Stimulated activated CD4-positive, alpha-beta T cell treated with anti-CD3 and anti-CD28 coated beads, Interleukin-4, amount 100 ng/mL, for 48 hours (primary cell): ENCODE results near the gene HSD17B3.
"Not testable (repeated sequence)": the region's sequence is repeated elsewhere in the genome, so short reads cannot be mapped to it uniquely, and the experiment has no call there.

Experiments used
- DNase-seq, 2 donors: peaks; one replicate each; pipeline ENCODE4 v3.0.0-alpha.2; 2020; ENCODE audit warnings: low read depth in 2 of 2

HSD17B3 gene

GRCh38 chr9:96236337-96236736 lies 65.6 kb downstream of the HSD17B3 start:
- not testable (repeated sequence) for DNase-seq

GRCh38 chr9:96232539-96233241 lies 69.3 kb downstream of the HSD17B3 start:
- peak in 1 of 2 donors; percentile 21 for DNase-seq

GRCh38 chr9:96232164-96232538 lies 69.8 kb downstream of the HSD17B3 start:
- no peak for DNase-seq

- DNase-seq: no peak
Observed at GRCh38 chr9:96230002-96230401, 72.0 kb downstream of the HSD17B3 start.

- DNase-seq: no peak
Observed at GRCh38 chr9:96222132-96222531, 79.8 kb downstream of the HSD17B3 start.

- no peak for DNase-seq
Observed at GRCh38 chr9:96219900-96220257, 82.1 kb downstream of the HSD17B3 start.

GRCh38 chr9:96219026-96219899 lies 82.7 kb downstream of the HSD17B3 start:
- peak; percentile 3 to 35 for DNase-seq

- peak; percentile 65 to 82 for DNase-seq
Observed at GRCh38 chr9:96217754-96218693, 84.0 kb downstream of the HSD17B3 start.

GRCh38 chr9:96217294-96217707 lies 84.7 kb downstream of the HSD17B3 start:
- DNase-seq: no peak

- DNase-seq: no peak
Observed at GRCh38 chr9:96216583-96216982, 85.4 kb downstream of the HSD17B3 start.

- DNase-seq: no peak
Observed at GRCh38 chr9:96215841-96216240, 86.1 kb downstream of the HSD17B3 start.

- DNase-seq: no peak
Observed at GRCh38 chr9:96214635-96215034, 87.3 kb downstream of the HSD17B3 start.

- DNase-seq: no peak
Observed at GRCh38 chr9:96209407-96210271, 92.3 kb downstream of the HSD17B3 start.

- no peak for DNase-seq
Observed at GRCh38 chr9:96206156-96206751, 95.7 kb downstream of the HSD17B3 start.

GRCh38 chr9:96204853-96205252 lies 97.1 kb downstream of the HSD17B3 start:
- DNase-seq: no peak

GRCh38 chr9:96203867-96204501 lies 98.0 kb downstream of the HSD17B3 start:
- DNase-seq: no peak

GRCh38 chr9:96202971-96203780 lies 98.8 kb downstream of the HSD17B3 start:
- no peak for DNase-seq

GRCh38 chr9:96201140-96201539 lies 100.8 kb downstream of the HSD17B3 start:
- DNase-seq: no peak

GRCh38 chr9:96199006-96199405 lies 103.0 kb downstream of the HSD17B3 start:
- no peak for DNase-seq
